Retinal pigment epithelial cell (primary cell): ENCODE measurements around the gene RAB7B.

Source experiments
- DNase-seq: peaks from one replicate; pipeline ENCODE4 v3.0.0-alpha.2; 2010; ENCODE audit warnings: low read depth
- H3K4me3 ChIP-seq: 2 replicates; pipeline ENCODE4 v1.5.1; 2011; ENCODE audit warnings: mild to moderate bottlenecking, low read length, control low read depth, moderate library complexity
- TF ChIP-seq, protein P1 (sequence below): conservative IDR thresholded peaks from 2 replicates; pipeline ENCODE4 v1.5.1; 2011; ENCODE audit warnings: low read depth, low read length, control low read depth, inconsistent platforms

RAB7B gene

GRCh38 chr1:205927676-205928075 lies 75.5 kb downstream of the RAB7B start:
- no peak overlapping the region for H3K4me3 ChIP-seq
- TF ChIP-seq, protein P1, sequence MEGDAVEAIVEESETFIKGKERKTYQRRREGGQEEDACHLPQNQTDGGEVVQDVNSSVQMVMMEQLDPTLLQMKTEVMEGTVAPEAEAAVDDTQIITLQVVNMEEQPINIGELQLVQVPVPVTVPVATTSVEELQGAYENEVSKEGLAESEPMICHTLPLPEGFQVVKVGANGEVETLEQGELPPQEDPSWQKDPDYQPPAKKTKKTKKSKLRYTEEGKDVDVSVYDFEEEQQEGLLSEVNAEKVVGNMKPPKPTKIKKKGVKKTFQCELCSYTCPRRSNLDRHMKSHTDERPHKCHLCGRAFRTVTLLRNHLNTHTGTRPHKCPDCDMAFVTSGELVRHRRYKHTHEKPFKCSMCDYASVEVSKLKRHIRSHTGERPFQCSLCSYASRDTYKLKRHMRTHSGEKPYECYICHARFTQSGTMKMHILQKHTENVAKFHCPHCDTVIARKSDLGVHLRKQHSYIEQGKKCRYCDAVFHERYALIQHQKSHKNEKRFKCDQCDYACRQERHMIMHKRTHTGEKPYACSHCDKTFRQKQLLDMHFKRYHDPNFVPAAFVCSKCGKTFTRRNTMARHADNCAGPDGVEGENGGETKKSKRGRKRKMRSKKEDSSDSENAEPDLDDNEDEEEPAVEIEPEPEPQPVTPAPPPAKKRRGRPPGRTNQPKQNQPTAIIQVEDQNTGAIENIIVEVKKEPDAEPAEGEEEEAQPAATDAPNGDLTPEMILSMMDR = no peak
- no peak for DNase-seq

- TF ChIP-seq, protein P1 = no peak
These were observed 75.9 kb downstream of the RAB7B start for GRCh38 chr1:205927247-205927646.

More at GRCh38 chr1:205927247-205927646, 75.9 kb downstream of the RAB7B start:
- DNase-seq = no peak
- H3K4me3 ChIP-seq = no peak overlapping the region
